Naive thymus-derived CD8-positive, alpha-beta T cell (primary cell): Measurements from ENCODE around the gene FLYWCH1. TPM values are rescaled to one million over a fixed set of nuclear protein-coding genes. Genes with fewer than 3 reads are reported as not detected.

Experiments used
- ATAC-seq, 2 donors: fragments of 150-1000 bp; cut with Tn5 transposase in 1 of 2; sonication (Bioruptor Pico), chemical (Tn5 transposase) in 1 of 2; 1 replicate in 1 of 2; 2 replicates in 1 of 2; pipeline ENCODE4 v1.10.0; 2021; ENCODE audit warnings: mild to moderate bottlenecking in 2 of 2, moderate library complexity in 2 of 2
- POLR2A ChIA-PET: fragments of 350-600 bp; sonication (Branson Sonifier 250); formaldehyde crosslinking; loops from one replicate; lab custom pipeline; 2021; ENCODE audit warnings: antibody characterized with exemption; lab: Charles Lee
- DNase-seq, 10 donors: peaks; one replicate each; pipeline versions ENCODE4 v3.0.0 to v3.0.0-alpha.2; 2020 to 2022
- H3K27ac Mint-ChIP-seq, 10 donors: one replicate each; pipeline ENCODE4 v1.8.0; 2020 to 2022; ENCODE audit warnings: mild to moderate bottlenecking in 10 of 10, mixed read lengths in 10 of 10, moderate library complexity in 4 of 10, inconsistent platforms in 1 of 10
- H3K27me3 Mint-ChIP-seq, 5 donors: one replicate each; pipeline ENCODE4 v1.8.0; 2021 to 2022; ENCODE audit warnings: mixed read lengths in 5 of 5
- H3K36me3 Mint-ChIP-seq, 3 donors: one replicate each; pipeline ENCODE4 v1.8.0; 2020 to 2022; ENCODE audit warnings: mixed read lengths in 3 of 3, mild to moderate bottlenecking in 2 of 3, inconsistent platforms in 1 of 3
- H3K4me1 Mint-ChIP-seq, 4 donors: one replicate each; pipeline ENCODE4 v1.8.0; 2021 to 2022; ENCODE audit warnings: mixed read lengths in 4 of 4
- H3K4me3 Mint-ChIP-seq, 10 donors: one replicate each; pipeline ENCODE4 v1.8.0; 2020 to 2022; ENCODE audit warnings: mild to moderate bottlenecking in 10 of 10, mixed read lengths in 10 of 10, moderate library complexity in 6 of 10, inconsistent platforms in 1 of 10
- H3K9me3 Mint-ChIP-seq, 9 donors: one replicate each; pipeline ENCODE4 v1.8.0; 2020 to 2022; ENCODE audit warnings: mixed read lengths in 9 of 9, mild to moderate bottlenecking in 3 of 9, inconsistent platforms in 1 of 9, moderate library complexity in 1 of 9
- polyA plus RNA-seq, 3 donors: library from polyadenylated mRNA; unstranded; fragments of 300-500 nt; fragmentation: Illumina TruSeq; gene quantifications; one replicate each; pipeline ENCODE4 v1.2.3, GENCODE V29; 2021
- total RNA-seq, 8 experiments: library from RNA in 2 of 8; stranded (reverse) in 2 of 8; gene quantifications; one replicate each; pipeline ENCODE4 v1.2.3 and lab custom pipeline; 2021 to 2026

Gene FLYWCH1
- total and polyA plus RNA-seq, 5 experiments from 2014 or later, result 5.9 to 113 (median 18.4) TPM

GRCh38 chr16:2881783-2882649 is 29.7 kb upstream of the FLYWCH1 start:
- peak overlapping the region; percentile 93 to 99 (median 97) for H3K27ac Mint-ChIP-seq
- DNase-seq, result peak in 3 of 10 donors; percentile 38 to 45 (median 39)
- H3K36me3 Mint-ChIP-seq, result no peaks in the 10 kb centered on the region
- ATAC-seq, result peak in 1 of 2 donors; percentile 12
- H3K27me3 Mint-ChIP-seq, result no peaks in the 10 kb centered on the region
- H3K4me1 Mint-ChIP-seq, result peaks cover 10 to 20% (median 17%) of the 10 kb centered on the region in 4 donors
- POLR2A ChIA-PET, result interaction anchor here (0.6 to 2.7 kb wide), 11 partner anchors 10 to 200 kb away, joined by 3 to 53 read pairs (median 5); partner anchors contain the start of genes FLYWCH1, KCTD5 and PRSS22
- H3K9me3 Mint-ChIP-seq, result no peaks in the 10 kb centered on the region
- H3K4me3 Mint-ChIP-seq, result peak overlapping the region; percentile 88 to 95 (median 93)

- POLR2A ChIA-PET, result interaction anchor here (0.8 to 2.7 kb wide), 15 partner anchors 11 to 201 kb away, joined by 3 to 53 read pairs (median 4); partner anchors contain the start of genes FLYWCH1, KCTD5 and PRSS22
- ATAC-seq, result peak; percentile 90
- Mint-ChIP-seq H3K27ac (peak within 1 kb of the TSS; percentile 93 to 99 (median 97)), H3K27me3 (no peaks in the 10 kb centered on the region), H3K36me3 (no peaks in the 10 kb centered on the region), H3K9me3 (no peaks in the 10 kb centered on the region), H3K4me3 (peak within 1 kb of the TSS; percentile 88 to 95 (median 93)), H3K4me1 (peaks cover 10 to 20% (median 17%) of the 10 kb centered on the region in 4 donors)
- peak; percentile 99 to 100 (median 100) for DNase-seq
Observed at GRCh38 chr16:2882650-2883457, 28.9 kb upstream of the FLYWCH1 start, which contains the start of gene FLYWCH2. TSS of gene FLYWCH2 (plus strand) at chr16:2883215. CDS start at chr16:2896450, 13,235 bp downstream.

- POLR2A ChIA-PET, result interaction anchor here (0.8 to 2.7 kb wide), 12 partner anchors 12 to 201 kb away, joined by 3 to 53 read pairs (median 4); partner anchors contain the start of genes FLYWCH1, KCTD5 and PRSS22
- no peaks in the 10 kb centered on the region for H3K27me3 Mint-ChIP-seq
- peaks cover 10 to 20% (median 17%) of the 10 kb centered on the region in 4 donors for H3K4me1 Mint-ChIP-seq
- H3K9me3 Mint-ChIP-seq, result no peaks in the 10 kb centered on the region
- peak overlapping the region in 9 of 10 donors; percentile 58 to 99 (median 92) for H3K27ac Mint-ChIP-seq
- ATAC-seq, result no peak
- peak overlapping the region; percentile 78 to 94 (median 86) for H3K4me3 Mint-ChIP-seq
- DNase-seq, result no peak
- H3K36me3 Mint-ChIP-seq, result no peaks in the 10 kb centered on the region
Observed at GRCh38 chr16:2883458-2883908, 28.2 kb upstream of the FLYWCH1 start.

- Mint-ChIP-seq H3K4me1 (peaks cover 10 to 20% (median 17%) of the 10 kb centered on the region in 4 donors), H3K4me3 (peak overlapping the region; percentile 78 to 94 (median 86)), H3K27me3 (no peaks in the 10 kb centered on the region), H3K9me3 (no peaks in the 10 kb centered on the region), H3K27ac (peak overlapping the region in 9 of 10 donors; percentile 58 to 99 (median 92)), H3K36me3 (no peaks in the 10 kb centered on the region)
- POLR2A ChIA-PET, result interaction anchor here (1.3 to 2.4 kb wide), 4 partner anchors 16 to 202 kb away, joined by 4 to 17 read pairs (median 6); partner anchors contain the start of gene KCTD5
- DNase-seq (no peak), ATAC-seq (no peak)
Observed at GRCh38 chr16:2884041-2884451, 27.7 kb upstream of the FLYWCH1 start.

- DNase-seq, result peak in 1 of 10 donors; percentile 46
- Mint-ChIP-seq H3K4me3 (no peak overlapping the region), H3K27me3 (no peaks in the 10 kb centered on the region), H3K4me1 (no peaks in the 10 kb centered on the region), H3K9me3 (no peaks in the 10 kb centered on the region), H3K27ac (no peak overlapping the region), H3K36me3 (peaks cover 0 to 2% (median 0%) of the 10 kb centered on the region in 3 donors)
- POLR2A ChIA-PET, result no interaction called here
- ATAC-seq, result no peak
Observed at GRCh38 chr16:2894231-2894630, 17.5 kb upstream of the FLYWCH1 start.

- peaks cover 0 to 2% (median 0%) of the 10 kb centered on the region in 3 donors for H3K36me3 Mint-ChIP-seq
- DNase-seq, result no peak
- H3K27me3 Mint-ChIP-seq, result no peaks in the 10 kb centered on the region
- POLR2A ChIA-PET, result no interaction called here
- no peak overlapping the region for H3K4me3 Mint-ChIP-seq
- H3K4me1 Mint-ChIP-seq, result no peaks in the 10 kb centered on the region
- H3K27ac Mint-ChIP-seq, result no peak overlapping the region
- no peaks in the 10 kb centered on the region for H3K9me3 Mint-ChIP-seq
- no peak for ATAC-seq
Observed at GRCh38 chr16:2895813-2896212, 15.9 kb upstream of the FLYWCH1 start.

GRCh38 chr16:2896480-2897010 is 15.2 kb upstream of the FLYWCH1 start:
- Mint-ChIP-seq H3K9me3 (no peaks in the 10 kb centered on the region), H3K27me3 (no peaks in the 10 kb centered on the region), H3K4me1 (no peaks in the 10 kb centered on the region), H3K4me3 (no peak overlapping the region), H3K36me3 (peaks cover 0 to 2% (median 0%) of the 10 kb centered on the region in 3 donors), H3K27ac (no peak overlapping the region)
- POLR2A ChIA-PET, result no interaction called here
- ATAC-seq (no peak), DNase-seq (peak in 1 of 10 donors; percentile 55)

- Mint-ChIP-seq H3K27me3 (no peaks in the 10 kb centered on the region), H3K4me1 (no peaks in the 10 kb centered on the region), H3K4me3 (no peak overlapping the region), H3K9me3 (no peaks in the 10 kb centered on the region), H3K27ac (no peak overlapping the region), H3K36me3 (peaks cover 0 to 2% (median 0%) of the 10 kb centered on the region in 3 donors)
- POLR2A ChIA-PET, result interaction anchor here (0.8 kb wide), 1 partner anchor 14 kb away, joined by 3 read pairs; the partner anchor contains the start of gene FLYWCH2
- ATAC-seq (peak in 1 of 2 donors; percentile 58), DNase-seq (peak in 2 of 10 donors; percentile 31 to 46)
Observed at GRCh38 chr16:2897110-2897509, 14.6 kb upstream of the FLYWCH1 start.

- no peak for ATAC-seq
- POLR2A ChIA-PET, result interaction anchor here (1.2 kb wide), 1 partner anchor 12 kb away, joined by 5 read pairs; the partner anchor contains the start of gene FLYWCH1
- Mint-ChIP-seq H3K27me3 (no peaks in the 10 kb centered on the region), H3K9me3 (no peaks in the 10 kb centered on the region), H3K4me3 (no peak overlapping the region), H3K4me1 (peaks cover 3 to 6% (median 4%) of the 10 kb centered on the region in 4 donors), H3K36me3 (peaks cover 0 to 2% (median 0%) of the 10 kb centered on the region in 3 donors), H3K27ac (peak overlapping the region in 1 of 10 donors; percentile 43)
- peak in 1 of 10 donors; percentile 37 for DNase-seq
Observed at GRCh38 chr16:2898831-2899563, 12.7 kb upstream of the FLYWCH1 start.

GRCh38 chr16:2899564-2900072 is 12.1 kb upstream of the FLYWCH1 start:
- POLR2A ChIA-PET, result interaction anchor here (1.2 kb wide), 1 partner anchor 12 kb away, joined by 5 read pairs; the partner anchor contains the start of gene FLYWCH1
- no peaks in the 10 kb centered on the region for H3K27me3 Mint-ChIP-seq
- peak overlapping the region in 1 of 10 donors; percentile 43 for H3K27ac Mint-ChIP-seq
- no peaks in the 10 kb centered on the region for H3K9me3 Mint-ChIP-seq
- H3K4me1 Mint-ChIP-seq, result peaks cover 6 to 11% (median 7%) of the 10 kb centered on the region in 4 donors
- peaks cover 0 to 2% (median 0%) of the 10 kb centered on the region in 3 donors for H3K36me3 Mint-ChIP-seq
- no peak overlapping the region for H3K4me3 Mint-ChIP-seq
- DNase-seq, result peak in 1 of 10 donors; percentile 45
- no peak for ATAC-seq
